H1 (cell line): ENCODE measurements around the gene SLC30A3. TPM values are rescaled to one million over a fixed set of nuclear protein-coding genes. Genes with fewer than 3 reads are reported as not detected.
A peak's percentile ranks its signal among the peaks of the same experiment; 100 is the strongest.

Experiments
- CTCF ChIA-PET: fragments of 300-600 bp; sonication (Branson Sonifier 250); formaldehyde crosslinking; loops from one replicate; lab custom pipeline; 2021; ENCODE audit not compliant: partially characterized antibody; lab: Charles Lee
- POLR2A ChIA-PET: fragments of 300-600 bp; sonication (Branson Sonifier 250); formaldehyde crosslinking; loops from one replicate; lab custom pipeline; 2021; ENCODE audit warnings: inconsistent platforms; ENCODE audit not compliant: partially characterized antibody; lab: Charles Lee
- DNase-seq, 2 experiments: peaks; one replicate each; pipeline versions ENCODE4 v3.0.0 to v3.0.0-alpha.2; 2010 to 2022; ENCODE audit warnings: low spot score in 2 of 2, low read depth in 1 of 2, mixed read lengths in 1 of 2
- FAIRE-seq: peaks from 2 replicates; lab custom pipeline; 2011; peaks lifted over from hg19 to GRCh38; lab: Jason Lieb, UNC
- H2AFZ ChIP-seq: 2 replicates; pipeline ENCODE4 v1.8.1; 2012; ENCODE audit warnings: low read length, inconsistent platforms
- H2AK5ac ChIP-seq: 2 replicates; pipeline ENCODE4 v1.6.1; 2013; ENCODE audit warnings: low read depth, low read length
- H2BK120ac ChIP-seq: replicated peaks from 2 replicates; pipeline ENCODE3; 2013; ENCODE audit warnings: low read depth, low read length, inconsistent platforms
- H2BK12ac ChIP-seq: 2 replicates; pipeline ENCODE4 v1.6.1; 2013; ENCODE audit warnings: low read depth, low read length
- H2BK15ac ChIP-seq: 2 replicates; pipeline ENCODE4 v1.6.1; 2013; ENCODE audit warnings: low read length
- H2BK20ac ChIP-seq: 2 replicates; pipeline ENCODE4 v1.6.1; 2013; ENCODE audit warnings: low read length
- H2BK5ac ChIP-seq: 2 replicates; pipeline ENCODE4 v1.6.1; 2013; ENCODE audit warnings: low read depth, low read length
- H3K14ac ChIP-seq: 2 replicates; pipeline ENCODE4 v1.6.1; 2013; ENCODE audit warnings: inconsistent platforms; ENCODE audit not compliant: insufficient read length
- H3K18ac ChIP-seq: 2 replicates; pipeline ENCODE4 v1.6.1; 2013; ENCODE audit warnings: low read length; ENCODE audit errors: extremely low read depth
- H3K23ac ChIP-seq: 2 replicates; pipeline ENCODE4 v1.6.1; 2013; ENCODE audit warnings: inconsistent platforms; ENCODE audit not compliant: insufficient read length
- H3K23me2 ChIP-seq: 2 replicates; pipeline ENCODE4 v1.6.1; 2013; ENCODE audit warnings: low read depth, low read length
- H3K27ac ChIP-seq: 2 replicates; pipeline ENCODE4 v1.6.1; 2011; ENCODE audit warnings: low read depth, low read length, inconsistent platforms
- H3K27me3 ChIP-seq, 4 experiments: replicated peaks in 1 of 4; 1 replicate in 1 of 4; 2 replicates in 3 of 4; pipeline versions ENCODE4 v1.6.1 to v1.8.1; 2011 to 2013; ENCODE audit warnings: low read length in 3 of 4, mild to moderate bottlenecking in 3 of 4, inconsistent platforms in 2 of 4, mixed read lengths in 2 of 4, moderate library complexity in 1 of 4; ENCODE audit not compliant: control insufficient read depth in 3 of 4, insufficient read depth in 3 of 4; ENCODE audit errors: extremely low read depth in 1 of 4
- H3K36me3 ChIP-seq, 4 experiments: 2 replicates each; pipeline versions ENCODE4 v1.6.1 to v1.8.1; 2011 to 2013; ENCODE audit warnings: mild to moderate bottlenecking in 4 of 4, low read length in 3 of 4, moderate library complexity in 2 of 4, control low read depth in 1 of 4, inconsistent platforms in 1 of 4; ENCODE audit not compliant: insufficient read depth in 4 of 4, control insufficient read depth in 2 of 4
- H3K4ac ChIP-seq: replicated peaks from 2 replicates; pipeline ENCODE3; 2013; ENCODE audit warnings: low read length, low read depth, mixed read lengths, inconsistent platforms; ENCODE audit not compliant: insufficient read length
- H3K4me1 ChIP-seq, 4 experiments: replicated peaks in 1 of 4; 1 replicate in 1 of 4; 2 replicates in 3 of 4; pipeline versions ENCODE4 v1.6.1 to v1.8.1; 2011 to 2013; ENCODE audit warnings: low read length in 3 of 4, inconsistent platforms in 2 of 4, mixed read lengths in 1 of 4; ENCODE audit not compliant: insufficient read depth in 4 of 4, control insufficient read depth in 3 of 4
- H3K4me2 ChIP-seq, 2 experiments: 2 replicates each; pipeline versions ENCODE4 v1.6.1 to v1.8.1; 2011 to 2013; ENCODE audit warnings: low read depth in 2 of 2, low read length in 2 of 2, control low read depth in 1 of 2, inconsistent platforms in 1 of 2, mild to moderate bottlenecking in 1 of 2; ENCODE audit not compliant: insufficient read depth in 1 of 2
- H3K4me3 ChIP-seq, 4 experiments: fragments of 200-600, 300-600 bp in 1 of 4; sonication (generic), shearing (Covaris generic), sonication (Bioruptor Twin) in 1 of 4; 2 replicates each; pipeline versions ENCODE4 v1.5.1 to v1.8.1; 2011 to 2016; ENCODE audit warnings: low read length in 4 of 4, low read depth in 3 of 4, control low read depth in 2 of 4, inconsistent platforms in 2 of 4, mild to moderate bottlenecking in 2 of 4, mixed read lengths in 1 of 4, moderate library complexity in 1 of 4; ENCODE audit not compliant: insufficient read depth in 2 of 4; ENCODE audit errors: extremely low read depth in 1 of 4
- H3K56ac ChIP-seq: replicated peaks from 2 replicates; pipeline ENCODE3; 2013; ENCODE audit warnings: low read depth, mild to moderate bottlenecking, mixed read lengths, low read length, inconsistent platforms; ENCODE audit not compliant: insufficient read length
- H3K79me1 ChIP-seq: 2 replicates; pipeline ENCODE4 v1.6.1; 2013; ENCODE audit warnings: low read depth, low read length, control low read depth
- H3K79me2 ChIP-seq, 2 experiments: 2 replicates each; pipeline versions ENCODE4 v1.6.1 to v1.8.1; 2012 to 2013; ENCODE audit warnings: low read length in 2 of 2, mild to moderate bottlenecking in 2 of 2, inconsistent platforms in 1 of 2; ENCODE audit not compliant: insufficient read depth in 2 of 2, control insufficient read depth in 1 of 2
- H3K9ac ChIP-seq, 4 experiments: replicated peaks in 1 of 4; 1 replicate in 1 of 4; 2 replicates in 3 of 4; pipeline versions ENCODE4 v1.6.1 to v1.8.1; 2011 to 2013; ENCODE audit warnings: low read depth in 3 of 4, low read length in 3 of 4, control low read depth in 2 of 4, mild to moderate bottlenecking in 2 of 4, moderate library complexity in 2 of 4, inconsistent platforms in 1 of 4; ENCODE audit errors: extremely low read depth in 1 of 4
- H3K9me3 ChIP-seq, 2 experiments: 2 replicates each; pipeline versions ENCODE4 v1.6.1 to v1.8.1; 2012 to 2013; ENCODE audit warnings: mild to moderate bottlenecking in 2 of 2, moderate library complexity in 2 of 2, control low read depth in 1 of 2, inconsistent platforms in 1 of 2, low read depth in 1 of 2, low read length in 1 of 2, mixed read lengths in 1 of 2; ENCODE audit not compliant: insufficient read depth in 2 of 2
- H4K20me1 ChIP-seq, 2 experiments: replicated peaks in 1 of 2; 2 replicates each; pipeline versions ENCODE3 to v1.8.1; 2011 to 2013; ENCODE audit warnings: inconsistent platforms in 2 of 2, low read length in 2 of 2, mild to moderate bottlenecking in 1 of 2; ENCODE audit not compliant: insufficient read depth in 2 of 2, control insufficient read depth in 1 of 2
- H4K5ac ChIP-seq: 2 replicates; pipeline ENCODE4 v1.6.1; 2013; ENCODE audit warnings: low read length, low read depth, mixed read lengths, inconsistent platforms; ENCODE audit not compliant: insufficient read length
- H4K8ac ChIP-seq: 2 replicates; pipeline ENCODE4 v1.8.0; 2013; ENCODE audit warnings: mild to moderate bottlenecking, moderate library complexity, low read length, inconsistent platforms; ENCODE audit not compliant: insufficient read depth; ENCODE audit errors: extremely low read depth
- H4K91ac ChIP-seq: replicated peaks from 2 replicates; pipeline ENCODE3; 2013; ENCODE audit warnings: low read length, mixed read lengths, inconsistent platforms; ENCODE audit not compliant: insufficient read length
- BRCA1 ChIP-seq: IDR thresholded peaks from 2 replicates; pipeline ENCODE4 v1.6.1; 2012; ENCODE audit warnings: low read depth, low read length, improper control_type of control experiment
- CTBP2 ChIP-seq: IDR thresholded peaks from 2 replicates; pipeline ENCODE4 v1.7.0; 2011; ENCODE audit warnings: borderline replicate concordance, mild to moderate bottlenecking, moderate library complexity, mixed read lengths, low read length; ENCODE audit not compliant: insufficient read depth, insufficient read length
- EZH2 ChIP-seq: fragments of 200-600 bp; sonication (generic); IDR thresholded peaks from 2 replicates; pipeline ENCODE4 v1.7.1; 2012; ENCODE audit warnings: low read depth, mild to moderate bottlenecking, moderate library complexity, low read length, inconsistent platforms; ENCODE audit not compliant: severe bottlenecking
- GABPA ChIP-seq: IDR thresholded peaks from 2 replicates; pipeline ENCODE4 v1.6.1; 2011; ENCODE audit warnings: mild to moderate bottlenecking, low read length, moderate library complexity, borderline replicate concordance; ENCODE audit not compliant: insufficient read depth
- KDM5A ChIP-seq: fragments of 200-600 bp; IDR thresholded peaks from 2 replicates; pipeline ENCODE4 v1.7.1; 2012; ENCODE audit warnings: mild to moderate bottlenecking, low read length, inconsistent platforms, mixed read lengths
- POLR2A ChIP-seq, 2 experiments: IDR thresholded peaks; 1 replicate in 1 of 2; 2 replicates in 1 of 2; pipeline ENCODE4 v1.6.1; 2011; ENCODE audit warnings: low read depth in 2 of 2, low read length in 2 of 2, mild to moderate bottlenecking in 2 of 2; ENCODE audit errors: control extremely low read depth in 1 of 2
- POU5F1 ChIP-seq: IDR thresholded peaks from 2 replicates; pipeline ENCODE4 v1.6.1; 2011; ENCODE audit warnings: low read depth, mild to moderate bottlenecking, low read length, moderate library complexity
- RNF2 ChIP-seq: fragments of 200-900, 300-1000 bp; sonication (generic); IDR thresholded peaks from 2 replicates; pipeline ENCODE4 v1.7.1; 2016; ENCODE audit warnings: borderline replicate concordance, low read depth, mild to moderate bottlenecking, antibody characterized with exemption, low read length; ENCODE audit not compliant: poor library complexity, severe bottlenecking; ENCODE audit errors: missing control alignments
- SAP30 ChIP-seq: fragments of 300-600 bp; sonication (generic); IDR thresholded peaks from 2 replicates; pipeline ENCODE4 v1.7.1; 2012; ENCODE audit warnings: low read length, moderate library complexity, mild to moderate bottlenecking, inconsistent platforms; ENCODE audit not compliant: insufficient read depth, insufficient replicate concordance
- SIN3A ChIP-seq, 2 experiments: IDR thresholded peaks in 1 of 2; conservative IDR thresholded peaks in 1 of 2; 2 replicates each; pipeline ENCODE4 v1.6.1; 2011 to 2012; ENCODE audit warnings: low read length in 2 of 2, improper control_type of control experiment in 1 of 2, low read depth in 1 of 2, mild to moderate bottlenecking in 1 of 2
- SIRT6 ChIP-seq: IDR thresholded peaks from one replicate; pipeline ENCODE4 v1.7.1; 2012; ENCODE audit warnings: low read length, inconsistent platforms
- TBP ChIP-seq: IDR thresholded peaks from 2 replicates; pipeline ENCODE4 v1.6.1; 2011; ENCODE audit warnings: low read depth, low read length, improper control_type of control experiment
- WGBS, 2 experiments: shearing (Covaris generic) in 1 of 2; methylation state at CpG; one replicate each; pipeline versions ENCODE4 v1.1.6 to v1.1.7; 2013 to 2015; ENCODE audit warnings: low lambda C conversion rate in 2 of 2, mixed read lengths in 2 of 2, inconsistent platforms in 1 of 2, low coverage in 1 of 2, missing lambda C conversion rate in 1 of 2; ENCODE audit not compliant: insufficient replicate concordance in 2 of 2, insufficient coverage in 1 of 2, insufficient read length in 1 of 2; ENCODE audit errors: extremely low coverage in 1 of 2, missing lambda C conversion rate in 1 of 2; 5-methylcytosine and 5-hydroxymethylcytosine counted together
- polyA plus RNA-seq, 7 experiments: library from polyadenylated mRNA; depleted of rRNA in 3 of 7; stranded (reverse) in 5 of 7; unstranded in 2 of 7; fragments of >200 nt in 5 of 7; fragments of 200-250 nt in 2 of 7; gene quantifications; 1 replicate in 5 of 7; 2 replicates in 1 of 7; 4 replicates in 1 of 7; pipeline versions ENCODE4 v1.2.1 to v1.2.3, GENCODE V29; 2011 to 2013; ENCODE audit warnings: missing spikeins in 2 of 7, mixed read lengths in 2 of 7
- total RNA-seq: library from RNA; stranded (reverse); fragmentation: NEBNext Ultra II Directional; extraction: Animal tissue kit (Norgen Biotek cat#: 25700); gene quantifications from 2 replicates; pipeline ENCODE4 v1.2.1, GENCODE V29; 2021

The SLC30A3 gene
- total and polyA plus RNA-seq, 2 of the 8 experiments (the other 6 are each of a cell fraction or from before 2014, with no cell fraction given): 15.2 to 30.7 TPM

- Histone ChIP-seq H3K14ac (no peak within 1 kb of the TSS), H3K23me2 (peaks cover 10% of the 10 kb centered on the region; the same call in 1 of the 2 replicates), H2BK5ac (no peak within 1 kb of the TSS), H3K27me3 (peaks cover 29 to 41% (median 39%) of the 10 kb centered on the region in 4 experiments), H3K23ac (no peak within 1 kb of the TSS), H3K79me1 (no peaks in the 10 kb centered on the region), H2BK12ac (no peak within 1 kb of the TSS), H2AK5ac (no peak within 1 kb of the TSS), H3K4me1 (peaks cover 0 to 26% (median 14%) of the 10 kb centered on the region in 4 experiments; a peak in 5 of 7 replicates), H2BK20ac (no peak within 1 kb of the TSS), H4K20me1 (peaks cover 4 to 11% of the 10 kb centered on the region in 2 experiments), H4K91ac (no peak within 1 kb of the TSS), H3K9ac (no peak within 1 kb of the TSS), H3K27ac (no peak within 1 kb of the TSS), H3K79me2 (no peaks in the 10 kb centered on the region), H3K4me2 (peak within 1 kb of the TSS; percentile 63 to 69), H3K18ac (no peak within 1 kb of the TSS), H3K56ac (no peak within 1 kb of the TSS), H3K36me3 (peaks cover 0 to 4% (median 0%) of the 10 kb centered on the region in 4 experiments; a peak in 1 of 8 replicates), H3K4me3 (peak within 1 kb of the TSS in 3 of 4 experiments; percentile 26 to 51 (median 34); a peak in 4 of 8 replicates), H3K4ac (no peak within 1 kb of the TSS), H4K8ac (peak within 1 kb of the TSS; percentile 76; the same call in 1 of the 2 replicates), H4K5ac (no peak within 1 kb of the TSS), H3K9me3 (no peaks in the 10 kb centered on the region; a peak in 1 of 4 replicates), H2BK15ac (no peak within 1 kb of the TSS), H2AFZ (no peak within 1 kb of the TSS), H2BK120ac (no peak within 1 kb of the TSS)
- POLR2A ChIA-PET: interaction anchor here (0.7 to 8.8 kb wide), 11 partner anchors 13 to 197 kb away, joined by 3 to 105 read pairs (median 5); partner anchors contain the start of genes ATRAID, GTF3C2, MPV17 and SLC5A6
- WGBS, 2 experiments: 24% methylated on average over 25 of the region's 25 CpGs; no CpG with 5 or more reads in 1 of the 2 experiments
- no peak for FAIRE-seq
- DNase-seq: peak in 1 of 2 experiments; percentile 87
- CTCF ChIA-PET: interaction anchor here (0.7 to 11.3 kb wide), 14 partner anchors 12 to 63 kb away, joined by 3 to 128 read pairs (median 4); partner anchors contain the start of genes MPV17 and TRIM54
- no peak for TF ChIP-seq RNF2
- no peak for TF ChIP-seq SIRT6
- no peak for TF ChIP-seq EZH2
- TF ChIP-seq KDM5A: no peak
- no peak for TF ChIP-seq POLR2A (IDR thresholded peaks at IDR 0.05; ENCODE audit: control extremely low read depth in 1 of 2, low read depth in 2 of 2, low read length in 2 of 2)
- TF ChIP-seq POU5F1: no peak
- TF ChIP-seq GABPA: no peak
- TF ChIP-seq CTBP2: peak; percentile 48
- peak; percentile 99 for TF ChIP-seq SAP30
- TF ChIP-seq BRCA1: no peak
- TF ChIP-seq SIN3A (conservative IDR thresholded peaks at IDR 0.05 in 1 of 2, IDR thresholded peaks at IDR 0.05 in 1 of 2; ENCODE audit: low read depth in 1 of 2, low read length in 2 of 2): peak; percentile 98 to 99
- no peak for TF ChIP-seq TBP
Observed at GRCh38 chr2:27308359-27308881, 45.6 kb upstream of the SLC30A3 start, which contains the start of gene UCN. Gene UCN (minus strand): TSS chr2:27308445. CDS start chr2:27307895, 550 bp downstream.
